HUES48 (cell line): ENCODE results near the gene ZNF311.
"Not testable (repeated sequence)": the region's sequence is repeated elsewhere in the genome, so short reads cannot be mapped to it uniquely, and the experiment has no call there.

Experiments
- H3K27ac ChIP-seq: one replicate; pipeline ENCODE4 v1.7.0; 2013; ENCODE audit warnings: low read depth, low read length, inconsistent platforms
- H3K27me3 ChIP-seq: 2 replicates; pipeline ENCODE4 v1.6.1; 2013; ENCODE audit warnings: mild to moderate bottlenecking, low read length; ENCODE audit not compliant: control insufficient read depth, insufficient read depth
- H3K36me3 ChIP-seq: 2 replicates; pipeline ENCODE4 v1.6.1; 2013; ENCODE audit warnings: low read length; ENCODE audit not compliant: control insufficient read depth, insufficient read depth
- H3K4me1 ChIP-seq: 2 replicates; pipeline ENCODE4 v1.6.1; 2013; ENCODE audit warnings: mild to moderate bottlenecking, low read length; ENCODE audit not compliant: control insufficient read depth, insufficient read depth
- H3K4me3 ChIP-seq: 2 replicates; pipeline ENCODE4 v1.5.1; 2013; ENCODE audit warnings: mild to moderate bottlenecking, low read depth, low read length
- H3K9ac ChIP-seq: 2 replicates; pipeline ENCODE4 v1.6.1; 2013; ENCODE audit warnings: mild to moderate bottlenecking, low read depth, low read length, moderate library complexity
- H3K9me3 ChIP-seq: 2 replicates; pipeline ENCODE4 v1.6.1; 2013; ENCODE audit warnings: low read length; ENCODE audit not compliant: control insufficient read depth, insufficient read depth

The ZNF311 gene

DNA sequence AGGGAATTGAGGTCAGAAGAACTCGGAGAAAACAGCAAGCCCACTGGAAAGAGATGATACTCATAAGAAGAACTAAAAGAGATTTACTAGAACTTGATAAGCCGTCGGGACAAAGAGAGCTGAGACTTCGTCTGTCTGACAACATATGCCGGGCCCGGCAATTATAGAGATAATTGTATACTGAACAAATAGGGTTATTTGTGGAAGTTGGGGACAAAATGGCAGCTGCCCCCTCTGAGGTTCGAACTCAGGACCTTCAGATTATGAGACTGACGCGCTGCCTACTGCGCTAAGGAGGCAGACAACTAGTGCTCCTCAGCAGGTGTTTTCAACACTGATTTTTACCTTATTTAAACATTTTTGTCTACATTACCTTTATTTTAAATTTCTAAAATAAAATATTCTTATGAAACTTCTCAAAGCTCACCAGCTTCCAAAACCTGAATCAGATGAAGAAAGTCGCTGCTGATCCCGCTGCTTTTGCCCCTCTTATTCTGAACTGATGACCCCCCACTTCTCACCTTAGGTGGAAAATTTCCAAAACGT, 52.0 kb downstream of the ZNF311 start:
- Histone ChIP-seq H3K4me1 (peaks cover 9% of the 10 kb centered on the region; the same call in 1 of the 2 replicates), H3K36me3 (no peaks in the 10 kb centered on the region), H3K9ac (0 out of 2 replicates have a peak overlapping the region, but pooled peaks have one; percentile 19), H3K27me3 (peaks cover 7% of the 10 kb centered on the region; the same call in 1 of the 2 replicates), H3K9me3 (no peaks in the 10 kb centered on the region), H3K27ac (no peak overlapping the region), H3K4me3 (peak overlapping the region; percentile 87)

DNA sequence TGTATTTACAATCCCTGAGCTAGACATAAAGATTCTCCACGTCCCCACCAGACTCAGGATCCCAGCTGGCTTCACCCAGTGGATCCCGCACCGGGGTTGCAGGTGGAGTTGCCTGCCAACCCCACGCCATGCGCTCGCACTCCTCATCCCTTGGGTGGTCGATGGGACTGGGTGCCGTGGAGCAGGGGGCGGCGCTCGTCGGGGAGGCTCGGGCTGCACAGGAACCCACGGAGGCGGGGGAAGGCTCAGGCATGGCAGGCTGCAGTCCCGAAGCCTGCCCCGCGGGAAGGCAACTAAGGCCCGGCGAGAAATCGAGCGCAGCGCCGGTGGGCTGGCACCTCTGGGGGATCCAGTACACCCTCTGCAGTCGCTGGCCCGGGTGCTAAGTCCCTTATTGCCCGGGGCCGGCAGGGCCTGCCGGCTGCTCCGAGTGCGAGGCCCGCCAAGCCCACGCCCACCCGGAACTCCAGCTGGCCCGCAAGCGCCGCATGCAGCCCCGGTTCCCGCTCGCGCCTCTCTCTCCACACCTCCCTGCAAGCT, 55.4 kb downstream of the ZNF311 start:
- H3K36me3 ChIP-seq, H3K9ac ChIP-seq, H3K27ac ChIP-seq, H3K27me3 ChIP-seq, H3K4me3 ChIP-seq, H3K9me3 ChIP-seq: not testable (repeated sequence)
- H3K4me1 ChIP-seq: peaks cover 12% of the 10 kb centered on the region; the same call in 1 of the 2 replicates

DNA sequence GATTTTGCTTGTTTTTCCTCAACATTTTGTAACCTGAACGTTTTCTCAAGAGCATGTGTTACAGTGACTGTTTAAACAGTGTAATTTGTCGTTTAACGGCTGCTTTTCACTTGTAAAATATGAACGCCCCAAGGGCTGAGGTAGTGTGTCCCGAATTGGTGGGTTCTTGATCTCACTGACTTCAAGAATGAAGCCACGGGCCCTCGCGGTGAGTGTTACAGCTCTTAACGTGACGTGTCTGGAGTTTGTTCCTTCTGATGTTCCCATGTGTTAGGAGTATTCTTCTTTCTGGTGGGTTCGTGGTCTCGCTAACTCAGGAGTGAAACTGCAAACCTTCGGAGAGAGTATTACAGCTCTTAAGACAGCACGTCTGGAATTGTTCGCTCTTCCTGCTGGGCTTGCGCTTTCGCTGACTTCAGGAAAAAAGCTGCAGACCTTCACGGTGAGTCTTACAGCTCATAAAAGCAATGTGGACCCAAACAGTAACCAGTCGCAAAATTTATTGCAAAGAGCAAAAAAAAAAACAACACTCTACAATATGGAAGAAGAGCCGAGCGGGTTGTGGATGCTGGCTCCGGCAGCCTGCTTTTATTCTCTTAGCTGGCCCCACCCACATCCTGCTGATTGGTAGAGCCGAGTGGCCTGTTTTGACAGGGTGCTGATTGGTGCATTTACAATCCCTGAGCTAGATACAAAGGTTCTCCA, 56.2 kb downstream of the ZNF311 start:
- Histone ChIP-seq H3K4me3 (no peak overlapping the region), H3K4me1 (peaks cover 14% of the 10 kb centered on the region; the same call in 1 of the 2 replicates), H3K9ac (no peak overlapping the region), H3K36me3 (no peaks in the 10 kb centered on the region), H3K27me3 (peaks cover 3% of the 10 kb centered on the region; the same call in 1 of the 2 replicates), H3K9me3 (no peaks in the 10 kb centered on the region), H3K27ac (no peak overlapping the region)

DNA sequence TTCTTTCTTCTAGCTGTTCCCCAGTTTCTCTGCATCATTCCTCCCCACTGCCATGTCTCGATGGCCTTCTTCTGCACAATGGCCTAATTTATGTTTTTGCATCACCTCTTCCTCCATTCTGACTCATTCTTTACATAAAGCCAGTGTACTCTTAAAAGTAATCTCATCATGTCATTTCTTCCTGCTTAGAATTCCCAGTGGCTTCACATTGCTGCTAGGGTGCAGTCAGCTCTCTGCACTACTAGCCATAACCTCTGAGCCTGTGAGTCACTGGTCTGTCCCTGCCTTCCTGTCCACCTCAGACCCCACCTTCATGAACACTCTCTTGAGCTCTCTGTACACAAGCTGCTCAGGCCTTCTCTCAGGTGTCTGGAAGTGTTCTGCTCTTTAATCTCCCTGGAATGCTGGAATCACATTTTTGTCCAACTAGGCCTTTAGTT, 57.3 kb downstream of the ZNF311 start:
- Histone ChIP-seq H3K9ac (no peak overlapping the region), H3K27me3 (no peaks in the 10 kb centered on the region), H3K4me1 (peaks cover 14% of the 10 kb centered on the region; the same call in 1 of the 2 replicates), H3K4me3 (no peak overlapping the region), H3K9me3 (no peaks in the 10 kb centered on the region), H3K36me3 (no peaks in the 10 kb centered on the region), H3K27ac (no peak overlapping the region)

DNA sequence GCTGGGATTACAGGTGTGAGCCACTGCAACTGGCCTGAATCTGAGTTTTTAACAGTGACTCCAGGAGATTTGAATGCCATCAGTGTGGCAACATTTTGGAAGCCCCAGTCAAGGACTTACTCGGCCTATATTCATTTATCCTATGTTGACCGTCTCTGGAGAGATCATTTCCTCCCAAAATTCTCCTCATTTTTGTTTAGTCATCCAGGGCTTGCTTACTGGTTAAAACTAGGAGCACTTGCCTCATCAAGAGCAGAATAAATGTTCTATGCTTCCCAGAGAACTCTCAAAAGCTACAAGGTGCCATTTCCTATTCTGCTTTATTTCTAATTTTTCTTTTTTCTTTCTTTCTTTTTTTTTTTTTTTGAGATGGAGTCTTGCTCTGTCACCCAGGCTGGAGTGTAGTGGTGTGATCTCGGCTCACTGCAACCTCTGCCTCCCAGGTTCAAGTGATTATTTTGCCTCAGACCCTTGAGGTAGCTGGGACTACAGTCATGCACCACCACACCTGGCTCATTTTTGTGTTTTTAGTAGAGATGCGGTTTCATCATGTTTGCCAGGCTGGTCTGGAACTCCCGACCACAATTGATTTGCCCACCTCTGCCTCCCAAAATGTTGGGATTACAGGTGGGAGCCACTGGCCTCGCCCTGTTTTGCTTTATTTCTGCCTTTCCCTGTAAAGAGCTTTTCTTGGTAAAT, 57.9 kb downstream of the ZNF311 start:
- H3K27ac ChIP-seq: no peak overlapping the region
- H3K36me3 ChIP-seq: no peaks in the 10 kb centered on the region
- no peak overlapping the region for H3K9ac ChIP-seq
- no peaks in the 10 kb centered on the region for H3K27me3 ChIP-seq
- H3K4me3 ChIP-seq: no peak overlapping the region
- H3K4me1 ChIP-seq: peaks cover 14% of the 10 kb centered on the region; the same call in 1 of the 2 replicates
- no peaks in the 10 kb centered on the region for H3K9me3 ChIP-seq

DNA sequence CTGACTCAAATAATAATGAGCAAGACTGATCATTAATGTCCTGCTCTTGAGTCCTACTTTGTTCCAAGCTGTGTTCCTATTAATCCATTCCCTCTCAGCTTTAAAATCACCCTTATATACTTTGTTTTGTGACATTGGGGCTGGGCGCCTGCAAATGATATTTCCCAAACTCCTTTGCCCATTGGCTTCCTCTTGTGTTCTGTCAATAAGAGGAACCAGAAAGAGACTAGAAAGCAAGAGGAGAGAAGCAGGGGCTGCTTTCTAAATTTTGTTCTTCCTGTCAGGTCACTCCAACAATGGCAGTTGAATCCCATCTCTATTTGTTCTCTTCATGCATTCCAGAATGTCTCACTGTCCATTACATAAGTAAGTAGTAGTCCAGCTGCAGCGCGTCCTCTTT, 59.8 kb downstream of the ZNF311 start:
- H3K27ac ChIP-seq: no peak overlapping the region
- H3K36me3 ChIP-seq: no peaks in the 10 kb centered on the region
- H3K4me1 ChIP-seq: peaks cover 14% of the 10 kb centered on the region; the same call in 1 of the 2 replicates
- H3K9ac ChIP-seq: no peak overlapping the region
- H3K27me3 ChIP-seq: no peaks in the 10 kb centered on the region
- no peaks in the 10 kb centered on the region for H3K9me3 ChIP-seq
- H3K4me3 ChIP-seq: no peak overlapping the region
